Measurements from ENCODE around the gene TUT4. TPM values are rescaled to one million over a fixed set of nuclear protein-coding genes. Genes with fewer than 3 reads are reported as not detected.

The TUT4 gene
- total and polyA plus RNA-seq, 12 donors = 16.9 to 40.6 (median 31.5) TPM

DNA sequence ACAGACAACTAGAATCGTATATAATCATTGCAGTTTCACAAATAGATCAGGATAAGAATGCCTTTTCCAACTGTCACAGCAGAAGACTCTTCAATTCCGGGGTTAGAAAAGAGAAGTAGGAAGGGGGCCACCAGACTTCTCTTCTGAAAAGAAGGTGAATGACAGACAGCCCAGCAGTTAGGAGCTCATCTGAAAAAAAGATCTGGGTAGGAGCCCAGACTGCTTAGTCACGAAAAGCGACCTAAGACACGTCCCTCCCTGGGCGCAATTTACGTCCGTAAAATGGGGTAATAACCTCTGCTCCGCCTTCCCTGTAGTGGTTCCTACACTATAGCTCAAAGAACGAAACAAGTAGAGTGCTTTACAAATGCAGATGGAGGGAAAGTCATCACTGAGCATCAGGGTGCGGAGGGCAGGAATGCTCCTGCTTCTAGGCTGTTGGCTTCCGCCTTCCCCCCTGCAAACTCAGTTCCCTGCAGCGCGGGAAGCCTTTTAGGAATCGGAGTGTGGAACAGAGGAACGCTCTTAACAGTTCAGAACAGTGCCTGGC lies 149.3 kb downstream of the TUT4 start:
- intact Hi-C loops (cut with DNase I) = loop anchor here in 5 of 10 donors (1.0 to 10.0 kb wide), 4 partner anchors 37 to 291 kb away; partner anchors contain the start of genes CC2D1B (in 3 of the 5) and COA7 (in 1 of the 5)
- DNase-seq (no peak), ATAC-seq (peak in 4 of 8 donors; percentile 1 to 16 (median 11))
- Histone ChIP-seq H3K27me3 (no peaks in the 10 kb centered on the region), H3K4me1 (peaks cover 7 to 34% (median 21%) of the 10 kb centered on the region in 9 donors), H3K36me3 (peaks cover 0 to 34% (median 11%) of the 10 kb centered on the region in 9 donors), H3K27ac (peak overlapping the region in 7 of 10 donors; percentile 83 to 93 (median 90)), H3K4me3 (peak overlapping the region; percentile 64 to 95 (median 86)), H3K9me3 (no peaks in the 10 kb centered on the region)
- 1% methylated on average over 16 of the region's 16 CpGs for WGBS, 2 donors
- TF ChIP-seq, protein P1, sequence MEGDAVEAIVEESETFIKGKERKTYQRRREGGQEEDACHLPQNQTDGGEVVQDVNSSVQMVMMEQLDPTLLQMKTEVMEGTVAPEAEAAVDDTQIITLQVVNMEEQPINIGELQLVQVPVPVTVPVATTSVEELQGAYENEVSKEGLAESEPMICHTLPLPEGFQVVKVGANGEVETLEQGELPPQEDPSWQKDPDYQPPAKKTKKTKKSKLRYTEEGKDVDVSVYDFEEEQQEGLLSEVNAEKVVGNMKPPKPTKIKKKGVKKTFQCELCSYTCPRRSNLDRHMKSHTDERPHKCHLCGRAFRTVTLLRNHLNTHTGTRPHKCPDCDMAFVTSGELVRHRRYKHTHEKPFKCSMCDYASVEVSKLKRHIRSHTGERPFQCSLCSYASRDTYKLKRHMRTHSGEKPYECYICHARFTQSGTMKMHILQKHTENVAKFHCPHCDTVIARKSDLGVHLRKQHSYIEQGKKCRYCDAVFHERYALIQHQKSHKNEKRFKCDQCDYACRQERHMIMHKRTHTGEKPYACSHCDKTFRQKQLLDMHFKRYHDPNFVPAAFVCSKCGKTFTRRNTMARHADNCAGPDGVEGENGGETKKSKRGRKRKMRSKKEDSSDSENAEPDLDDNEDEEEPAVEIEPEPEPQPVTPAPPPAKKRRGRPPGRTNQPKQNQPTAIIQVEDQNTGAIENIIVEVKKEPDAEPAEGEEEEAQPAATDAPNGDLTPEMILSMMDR (IDR thresholded peaks at IDR 0.05) = no peak

DNA sequence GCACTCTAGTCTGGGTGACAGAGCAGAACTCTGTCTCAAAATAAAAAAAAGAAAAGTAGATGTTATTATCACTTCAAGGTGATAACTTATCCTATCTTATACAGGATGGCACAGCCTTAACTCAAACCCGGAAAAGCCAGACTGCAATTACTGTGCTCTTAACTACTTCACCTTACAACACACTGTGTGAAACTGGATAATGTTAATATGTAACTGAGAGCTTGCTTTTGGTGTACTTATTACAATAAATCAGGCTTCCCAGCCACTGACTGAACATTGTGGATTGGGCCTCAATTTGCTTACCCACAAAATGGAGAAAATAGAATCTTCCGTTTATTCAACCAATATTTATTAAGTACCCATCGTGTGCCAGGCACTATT lies 150.0 kb downstream of the TUT4 start:
- H3K9me3 ChIP-seq = no peaks in the 10 kb centered on the region
- H3K27ac ChIP-seq = no peak overlapping the region
- ATAC-seq (no peak), DNase-seq (no peak)
- WGBS, 2 donors = 68 to 75% methylated on average over 3 of the region's 3 CpGs
- peak overlapping the region in 1 of 10 donors; percentile 86 for H3K4me3 ChIP-seq
- TF ChIP-seq, protein P1 (IDR thresholded peaks at IDR 0.05) = no peak
- peaks cover 0 to 26% (median 3%) of the 10 kb centered on the region in 9 donors for H3K36me3 ChIP-seq
- H3K27me3 ChIP-seq = no peaks in the 10 kb centered on the region
- intact Hi-C loops (cut with DNase I) = loop anchor here in 2 of 10 donors (10.0 kb wide), 2 partner anchors 282 to 292 kb away; partner anchors contain the start of gene COA7 (in 1 of the 2)
- peaks cover 7 to 34% (median 21%) of the 10 kb centered on the region in 9 donors for H3K4me1 ChIP-seq

DNA sequence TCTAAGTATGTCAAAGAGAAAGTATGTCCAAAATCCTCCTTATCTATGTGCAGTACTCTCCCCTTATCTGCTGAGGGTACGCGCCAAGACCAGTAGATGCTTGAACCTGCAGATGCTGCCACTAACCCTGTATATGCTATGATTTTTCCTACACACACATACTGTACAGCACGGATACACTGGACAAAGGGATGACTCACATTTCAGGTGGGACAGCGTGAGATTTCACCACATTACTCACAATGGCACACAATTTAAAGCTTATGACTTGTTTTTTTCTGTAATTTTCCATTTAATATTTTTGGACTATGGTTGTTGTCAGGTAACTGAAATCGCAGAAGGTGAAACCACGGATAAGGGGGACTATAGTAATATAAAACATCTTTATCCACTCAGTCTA lies 152.8 kb downstream of the TUT4 start:
- DNase-seq (no peak), ATAC-seq (no peak)
- Histone ChIP-seq H3K9me3 (no peaks in the 10 kb centered on the region), H3K27me3 (no peaks in the 10 kb centered on the region), H3K27ac (no peak overlapping the region), H3K4me1 (peaks cover 4 to 14% (median 8%) of the 10 kb centered on the region in 9 donors), H3K4me3 (no peak overlapping the region), H3K36me3 (peaks cover 0 to 30% (median 0%) of the 10 kb centered on the region in 9 donors)
- 88 to 94% methylated on average over 6 of the region's 6 CpGs for WGBS, 2 donors
- TF ChIP-seq, protein P1 (IDR thresholded peaks at IDR 0.05) = no peak
- intact Hi-C loops (cut with DNase I) = loop anchor here in 2 of 10 donors (10.0 kb wide), 2 partner anchors 285 to 295 kb away; partner anchors contain the start of gene COA7 (in 1 of the 2)

DNA sequence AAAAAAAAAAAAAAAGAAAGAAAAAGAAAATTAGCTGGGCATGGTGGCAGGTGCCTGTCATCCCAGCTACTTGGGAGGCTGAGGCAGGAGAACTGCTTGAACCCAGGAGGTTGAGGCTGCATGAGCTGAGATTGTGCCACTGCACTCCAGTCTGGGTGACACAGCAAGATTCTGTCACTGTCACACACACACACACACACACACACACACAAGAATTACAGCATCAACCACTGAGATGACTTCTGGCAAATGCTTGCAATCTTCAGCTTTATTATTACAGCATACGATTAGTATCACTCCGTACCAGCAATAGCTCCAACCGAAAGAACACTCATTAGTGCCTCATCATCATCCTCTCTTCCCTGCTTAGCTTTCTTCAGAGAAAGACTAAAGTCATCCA lies 153.3 kb downstream of the TUT4 start:
- 95 to 98% methylated on average over 3 of the region's 3 CpGs for WGBS, 2 donors
- H3K27me3 ChIP-seq = no peaks in the 10 kb centered on the region
- H3K9me3 ChIP-seq = no peaks in the 10 kb centered on the region
- intact Hi-C loops (cut with DNase I) = loop anchor here in 2 of 10 donors (10.0 kb wide), 2 partner anchors 285 to 295 kb away; partner anchors contain the start of gene COA7 (in 1 of the 2)
- no peak overlapping the region for H3K4me3 ChIP-seq
- H3K27ac ChIP-seq = no peak overlapping the region
- H3K36me3 ChIP-seq = peaks cover 0 to 34% (median 0%) of the 10 kb centered on the region in 9 donors
- TF ChIP-seq, protein P1 (IDR thresholded peaks at IDR 0.05) = no peak
- DNase-seq = no peak
- ATAC-seq = no peak
- peaks cover 4 to 12% (median 7%) of the 10 kb centered on the region in 9 donors for H3K4me1 ChIP-seq

Measured in heart right ventricle (tissue), 16 donors.